Neural crest cell (in vitro differentiated cells): Measurements from ENCODE around the gene PRKCA. TPM values are rescaled to one million over a fixed set of nuclear protein-coding genes. Genes with fewer than 3 reads are reported as not detected.

Experiments
- DNase-seq: peaks from one replicate; pipeline ENCODE4 v3.0.0; 2021; ENCODE audit warnings: low read depth, mixed read lengths, low spot score
- H3K27ac Mint-ChIP-seq: one replicate; pipeline ENCODE4 v1.8.0; 2021; ENCODE audit warnings: mild to moderate bottlenecking, mixed read lengths; ENCODE audit not compliant: unreplicated experiment
- H3K27me3 Mint-ChIP-seq: 2 replicates; pipeline ENCODE4 v1.8.0; 2021; ENCODE audit warnings: low read depth, mild to moderate bottlenecking, mixed read lengths
- H3K36me3 Mint-ChIP-seq: 2 replicates; pipeline ENCODE4 v1.8.0; 2021; ENCODE audit warnings: low read depth, mild to moderate bottlenecking, mixed read lengths
- H3K4me1 Mint-ChIP-seq: 2 replicates; pipeline ENCODE4 v1.8.0; 2021; ENCODE audit warnings: mixed read lengths
- H3K4me3 Mint-ChIP-seq: one replicate; pipeline ENCODE4 v1.8.0; 2021; ENCODE audit warnings: mild to moderate bottlenecking, mixed read lengths
- H3K9me3 Mint-ChIP-seq: 2 replicates; pipeline ENCODE4 v1.8.0; 2021; ENCODE audit warnings: mixed read lengths
- CTCF ChIP-seq: fragments of 200-600 bp; sonication (generic); conservative IDR thresholded peaks from 2 replicates; pipeline ENCODE4 v1.5.0; 2021; ENCODE audit warnings: antibody characterized with exemption, mild to moderate bottlenecking
- total RNA-seq: library from RNA; stranded (reverse); gene quantifications from 2 replicates; pipeline ENCODE4 v1.2.1, GENCODE V29; 2021

PRKCA gene
- total RNA-seq, 1 donor from 2014 or later, result 22.7 TPM

DNA sequence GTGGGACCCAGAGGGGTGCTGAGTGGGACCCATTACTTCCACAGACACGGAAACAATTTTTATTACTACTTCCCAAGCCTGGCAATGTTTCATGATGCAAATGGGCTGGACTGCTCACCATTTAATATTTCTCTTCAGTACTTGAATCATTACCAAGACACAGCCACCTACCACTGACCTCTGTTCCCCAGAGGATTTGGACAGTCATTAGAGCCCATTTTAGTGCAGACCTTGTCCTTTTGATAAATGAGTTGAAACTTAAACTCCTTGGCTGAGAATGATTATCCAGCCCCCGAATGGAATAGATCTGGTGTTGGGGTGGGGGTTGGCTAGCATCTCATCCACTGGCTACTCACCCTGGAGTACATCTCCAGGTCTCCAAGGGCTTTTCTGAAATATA lies 39.6 kb upstream of the PRKCA start:
- H3K27me3 Mint-ChIP-seq, result no peaks in the 10 kb centered on the region
- no peaks in the 10 kb centered on the region for H3K36me3 Mint-ChIP-seq
- no peak overlapping the region for H3K27ac Mint-ChIP-seq
- no peak overlapping the region for H3K4me3 Mint-ChIP-seq
- no peak for TF ChIP-seq CTCF
- no peaks in the 10 kb centered on the region for H3K9me3 Mint-ChIP-seq
- DNase-seq, result no peak
- no peaks in the 10 kb centered on the region for H3K4me1 Mint-ChIP-seq

DNA sequence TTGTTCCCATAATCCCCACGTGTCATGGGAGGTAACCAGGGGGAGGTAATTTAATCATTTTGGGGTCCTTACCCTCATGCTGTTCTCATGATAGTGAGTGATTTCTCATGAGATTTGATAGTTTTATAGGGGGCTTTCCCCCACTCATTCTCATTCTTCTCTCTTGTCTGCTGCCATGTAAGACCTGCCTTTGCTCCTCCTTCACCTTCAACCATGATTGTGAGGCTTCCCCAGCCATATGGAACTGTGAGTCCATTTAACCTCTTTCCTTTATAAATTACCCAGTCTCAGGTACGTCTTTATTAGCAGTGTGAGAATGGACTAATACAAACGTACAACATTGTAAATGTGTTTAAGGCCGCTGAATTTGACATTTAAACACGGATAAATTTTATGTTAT lies 37.7 kb upstream of the PRKCA start:
- H3K4me3 Mint-ChIP-seq, result no peak overlapping the region
- peaks cover 3% of the 10 kb centered on the region for H3K9me3 Mint-ChIP-seq
- H3K27me3 Mint-ChIP-seq, result no peaks in the 10 kb centered on the region
- H3K4me1 Mint-ChIP-seq, result no peaks in the 10 kb centered on the region
- no peak overlapping the region for H3K27ac Mint-ChIP-seq
- no peaks in the 10 kb centered on the region for H3K36me3 Mint-ChIP-seq
- TF ChIP-seq CTCF, result no peak
- DNase-seq, result no peak

DNA sequence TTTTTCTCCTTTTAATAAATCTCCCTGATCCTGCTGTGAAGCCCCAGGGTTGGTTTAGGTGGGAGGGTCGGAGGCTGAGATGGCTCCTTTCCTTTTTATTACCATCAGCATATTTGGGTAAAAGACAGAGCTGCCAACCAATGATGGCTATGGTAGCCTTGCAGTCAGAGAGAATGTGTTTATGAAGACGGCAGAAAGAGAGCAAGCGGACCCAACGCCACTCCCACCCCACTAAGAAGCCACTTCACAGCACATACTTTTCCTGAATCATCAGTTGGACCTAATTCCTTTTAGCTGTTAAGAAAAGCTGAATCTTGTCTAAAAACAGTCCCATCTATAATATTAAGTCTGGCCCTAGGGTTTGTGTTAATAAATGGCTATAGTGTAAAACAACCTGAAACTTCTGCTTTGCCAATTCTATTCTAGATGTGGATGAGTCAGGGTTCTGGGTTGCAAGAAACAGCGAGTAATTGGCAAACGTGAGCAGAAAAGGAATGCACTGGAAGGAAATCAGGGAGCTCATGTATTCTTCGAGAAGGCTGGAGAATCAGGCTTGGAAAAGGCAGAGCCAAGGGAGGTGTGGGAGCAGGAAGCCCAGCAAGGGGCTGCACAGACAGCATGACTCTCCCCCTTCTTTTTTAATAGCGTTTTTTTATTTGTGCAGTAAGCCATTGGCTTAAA lies 34.0 kb upstream of the PRKCA start:
- Mint-ChIP-seq H3K9me3 (peaks cover 9% of the 10 kb centered on the region), H3K4me1 (no peaks in the 10 kb centered on the region), H3K27me3 (no peaks in the 10 kb centered on the region), H3K27ac (no peak overlapping the region), H3K36me3 (no peaks in the 10 kb centered on the region), H3K4me3 (no peak overlapping the region)
- TF ChIP-seq CTCF, result no peak
- DNase-seq, result no peak

GRCh38 chr17:66270106-66270505 lies 32.3 kb upstream of the PRKCA start:
- Mint-ChIP-seq H3K36me3 (no peaks in the 10 kb centered on the region), H3K27ac (no peak overlapping the region), H3K9me3 (peaks cover 9% of the 10 kb centered on the region), H3K27me3 (no peaks in the 10 kb centered on the region), H3K4me3 (no peak overlapping the region), H3K4me1 (no peaks in the 10 kb centered on the region)
- no peak for DNase-seq
- no peak for TF ChIP-seq CTCF

DNA sequence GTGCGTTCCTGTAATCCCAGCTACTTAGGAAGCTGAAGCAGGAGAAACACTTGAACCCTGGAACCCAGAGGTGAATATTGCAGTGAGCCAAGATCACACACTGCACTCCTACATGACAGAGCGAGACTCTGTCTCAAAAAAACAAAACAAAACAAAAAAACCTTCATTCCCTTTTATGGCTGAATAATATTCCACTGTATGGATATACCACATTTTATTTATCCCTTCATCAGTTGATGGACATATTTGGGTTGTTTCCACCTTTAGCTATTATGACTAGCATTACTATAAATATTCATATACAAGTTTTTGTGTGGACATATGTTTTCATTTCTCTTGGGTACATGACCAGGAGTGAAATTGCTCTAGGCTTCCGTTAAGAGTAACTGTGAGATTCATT lies 30.9 kb upstream of the PRKCA start:
- no peaks in the 10 kb centered on the region for H3K36me3 Mint-ChIP-seq

More for the DNA sequence above, 30.9 kb upstream of the PRKCA start:
- H3K27me3 Mint-ChIP-seq, result no peaks in the 10 kb centered on the region
- H3K4me1 Mint-ChIP-seq, result no peaks in the 10 kb centered on the region
- DNase-seq, result no peak
- H3K27ac Mint-ChIP-seq, result no peak overlapping the region
- TF ChIP-seq CTCF, result no peak
- H3K4me3 Mint-ChIP-seq, result no peak overlapping the region
- peaks cover 9% of the 10 kb centered on the region for H3K9me3 Mint-ChIP-seq
